DOHH2 (cell line): ENCODE data around the gene RNASE13.

Experiments used
- EZH2phosphoT487 ChIP-seq: fragments of 200-600 bp; sonication (generic); IDR thresholded peaks from 2 replicates; pipeline ENCODE4 v1.6.1; 2017; ENCODE audit warnings: borderline replicate concordance, mild to moderate bottlenecking, antibody characterized with exemption, low read length, moderate library complexity, mixed read lengths
- TF ChIP-seq, protein P1 (sequence below): fragments of 200-600 bp; sonication (generic); IDR thresholded peaks from one replicate; pipeline ENCODE4 v1.5.1; 2014; ENCODE audit warnings: antibody characterized with exemption, mild to moderate bottlenecking, low read depth, low read length; ENCODE audit not compliant: poor library complexity, severe bottlenecking

GRCh38 chr14:21040370-21040925, 5.8 kb upstream of the RNASE13 start:
- TF ChIP-seq, protein P1, sequence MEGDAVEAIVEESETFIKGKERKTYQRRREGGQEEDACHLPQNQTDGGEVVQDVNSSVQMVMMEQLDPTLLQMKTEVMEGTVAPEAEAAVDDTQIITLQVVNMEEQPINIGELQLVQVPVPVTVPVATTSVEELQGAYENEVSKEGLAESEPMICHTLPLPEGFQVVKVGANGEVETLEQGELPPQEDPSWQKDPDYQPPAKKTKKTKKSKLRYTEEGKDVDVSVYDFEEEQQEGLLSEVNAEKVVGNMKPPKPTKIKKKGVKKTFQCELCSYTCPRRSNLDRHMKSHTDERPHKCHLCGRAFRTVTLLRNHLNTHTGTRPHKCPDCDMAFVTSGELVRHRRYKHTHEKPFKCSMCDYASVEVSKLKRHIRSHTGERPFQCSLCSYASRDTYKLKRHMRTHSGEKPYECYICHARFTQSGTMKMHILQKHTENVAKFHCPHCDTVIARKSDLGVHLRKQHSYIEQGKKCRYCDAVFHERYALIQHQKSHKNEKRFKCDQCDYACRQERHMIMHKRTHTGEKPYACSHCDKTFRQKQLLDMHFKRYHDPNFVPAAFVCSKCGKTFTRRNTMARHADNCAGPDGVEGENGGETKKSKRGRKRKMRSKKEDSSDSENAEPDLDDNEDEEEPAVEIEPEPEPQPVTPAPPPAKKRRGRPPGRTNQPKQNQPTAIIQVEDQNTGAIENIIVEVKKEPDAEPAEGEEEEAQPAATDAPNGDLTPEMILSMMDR, result peak; percentile 8
- no peak for TF ChIP-seq EZH2phosphoT487
